CD14-positive monocyte (primary cell): Measurements from ENCODE around the gene TDP2. TPM values are rescaled to one million over a fixed set of nuclear protein-coding genes. Genes with fewer than 3 reads are reported as not detected.

Experiments
- DNase-seq, 3 donors: peaks; one replicate each; pipeline ENCODE4 v3.0.0-alpha.2; 2011 to 2022
- H2AFZ ChIP-seq: 2 replicates; pipeline ENCODE4 v1.6.0; 2012; ENCODE audit warnings: mild to moderate bottlenecking, low read depth, low read length, inconsistent platforms; ENCODE audit not compliant: insufficient read depth, poor library complexity, severe bottlenecking
- H3K27ac ChIP-seq, 2 donors: 1 replicate in 1 of 2; 2 replicates in 1 of 2; pipeline ENCODE4 v1.5.1; 2012 to 2013; ENCODE audit warnings: low read length in 2 of 2, control low read depth in 1 of 2, inconsistent platforms in 1 of 2, low read depth in 1 of 2, mild to moderate bottlenecking in 1 of 2
- H3K27me3 ChIP-seq, 2 donors: one replicate each; pipeline versions ENCODE4 v1.6.0 to v1.6.1; 2011 to 2013; ENCODE audit warnings: low read length in 2 of 2; ENCODE audit not compliant: control insufficient read depth in 2 of 2, insufficient read depth in 2 of 2
- H3K36me3 ChIP-seq, 2 donors: replicated peaks in 1 of 2; 1 replicate in 1 of 2; 2 replicates in 1 of 2; pipeline versions ENCODE4 v1.5.1 to v1.6.1; 2012 to 2013; ENCODE audit warnings: low read length in 2 of 2, control low read depth in 1 of 2, inconsistent platforms in 1 of 2, mild to moderate bottlenecking in 1 of 2; ENCODE audit not compliant: insufficient read depth in 2 of 2, control insufficient read depth in 1 of 2
- H3K4me1 ChIP-seq, 2 donors: 1 replicate in 1 of 2; 2 replicates in 1 of 2; pipeline versions ENCODE4 v1.5.1 to v1.6.1; 2012 to 2013; ENCODE audit warnings: low read length in 2 of 2, control low read depth in 1 of 2, inconsistent platforms in 1 of 2, mild to moderate bottlenecking in 1 of 2, moderate library complexity in 1 of 2; ENCODE audit not compliant: insufficient read depth in 2 of 2, control insufficient read depth in 1 of 2
- H3K4me2 ChIP-seq: replicated peaks from 2 replicates; pipeline ENCODE3; 2012; ENCODE audit warnings: low read length, moderate library complexity, mild to moderate bottlenecking; ENCODE audit not compliant: poor library complexity, severe bottlenecking; ENCODE audit errors: extremely low read depth
- H3K4me3 ChIP-seq, 3 experiments: fragments of 200-600 bp in 1 of 3; sonication (generic) in 1 of 3; replicated peaks in 1 of 3; 1 replicate in 2 of 3; 2 replicates in 1 of 3; pipeline ENCODE4 v1.5.1; 2011 to 2013; ENCODE audit warnings: low read length in 3 of 3, mild to moderate bottlenecking in 3 of 3, control low read depth in 2 of 3, low read depth in 2 of 3, inconsistent platforms in 1 of 3, moderate library complexity in 1 of 3
- H3K79me2 ChIP-seq: 2 replicates; pipeline ENCODE4 v1.6.0; 2012; ENCODE audit warnings: mild to moderate bottlenecking, control low read depth, inconsistent platforms, low read length, moderate library complexity; ENCODE audit not compliant: insufficient read depth
- H3K9ac ChIP-seq: 2 replicates; pipeline ENCODE4 v1.6.0; 2017; ENCODE audit warnings: low read length, mild to moderate bottlenecking; ENCODE audit not compliant: insufficient read depth, poor library complexity, severe bottlenecking
- H3K9me3 ChIP-seq, 2 donors: replicated peaks in 1 of 2; 1 replicate in 1 of 2; 2 replicates in 1 of 2; pipeline versions ENCODE4 v1.5.1 to v1.6.1; 2012 to 2013; ENCODE audit warnings: low read length in 2 of 2, control low read depth in 1 of 2; ENCODE audit not compliant: control insufficient read depth in 1 of 2, insufficient read depth in 1 of 2
- H4K20me1 ChIP-seq: 2 replicates; pipeline ENCODE4 v1.6.0; 2012; ENCODE audit warnings: mild to moderate bottlenecking, low read length, control low read depth, moderate library complexity; ENCODE audit not compliant: insufficient read depth
- H3K27ac Mint-ChIP-seq, 7 donors: one replicate each; pipeline ENCODE4 v1.8.0; 2020; ENCODE audit warnings: mild to moderate bottlenecking in 7 of 7, mixed read lengths in 7 of 7, moderate library complexity in 6 of 7, inconsistent platforms in 2 of 7
- H3K27me3 Mint-ChIP-seq, 3 donors: one replicate each; pipeline ENCODE4 v1.8.0; 2021 to 2022; ENCODE audit warnings: low read depth in 3 of 3, mild to moderate bottlenecking in 3 of 3, mixed read lengths in 3 of 3, moderate library complexity in 3 of 3, inconsistent platforms in 1 of 3
- H3K36me3 Mint-ChIP-seq, 2 donors: one replicate each; pipeline ENCODE4 v1.8.0; 2020; ENCODE audit warnings: mixed read lengths in 2 of 2, inconsistent platforms in 1 of 2, mild to moderate bottlenecking in 1 of 2
- H3K4me1 Mint-ChIP-seq: one replicate; pipeline ENCODE4 v1.8.0; 2020; ENCODE audit warnings: mild to moderate bottlenecking, mixed read lengths
- H3K4me3 Mint-ChIP-seq, 2 donors: one replicate each; pipeline ENCODE4 v1.8.0; 2020; ENCODE audit warnings: mild to moderate bottlenecking in 2 of 2, mixed read lengths in 2 of 2, moderate library complexity in 1 of 2
- H3K9me3 Mint-ChIP-seq, 7 donors: one replicate each; pipeline ENCODE4 v1.8.0; 2020 to 2022; ENCODE audit warnings: mixed read lengths in 7 of 7, mild to moderate bottlenecking in 6 of 7, moderate library complexity in 6 of 7, inconsistent platforms in 2 of 7
- WGBS: methylation state at CpG from one replicate; pipeline ENCODE4 v1.1.5; 2013; ENCODE audit warnings: missing lambda C conversion rate; ENCODE audit not compliant: insufficient coverage; 5-methylcytosine and 5-hydroxymethylcytosine counted together
- intact Hi-C, 2 donors: fragments of 100-400 bp; cut with micrococcal nuclease; formaldehyde crosslinking; loops; one replicate each; pipeline versions ENCODE4 v1.15.0 to v1.15.1; 2023
- polyA plus RNA-seq, 3 donors: library from polyadenylated mRNA; depleted of rRNA in 1 of 3; unstranded in 2 of 3; stranded (reverse) in 1 of 3; fragments of 300-500 nt in 2 of 3; fragments of >200 nt in 1 of 3; fragmentation: Illumina TruSeq in 2 of 3; gene quantifications; 1 replicate in 2 of 3; 2 replicates in 1 of 3; pipeline ENCODE4 v1.2.3, GENCODE V29; 2012 to 2021
- TF ChIP-seq, protein P1 (sequence below): fragments of 200-600 bp; IDR thresholded peaks from one replicate; pipeline ENCODE4 v1.8.0; 2022; ENCODE audit warnings: antibody characterized with exemption, mild to moderate bottlenecking

The TDP2 gene
- polyA plus RNA-seq, 3 donors = 21.0 to 24.2 (median 21.8) TPM

DNA sequence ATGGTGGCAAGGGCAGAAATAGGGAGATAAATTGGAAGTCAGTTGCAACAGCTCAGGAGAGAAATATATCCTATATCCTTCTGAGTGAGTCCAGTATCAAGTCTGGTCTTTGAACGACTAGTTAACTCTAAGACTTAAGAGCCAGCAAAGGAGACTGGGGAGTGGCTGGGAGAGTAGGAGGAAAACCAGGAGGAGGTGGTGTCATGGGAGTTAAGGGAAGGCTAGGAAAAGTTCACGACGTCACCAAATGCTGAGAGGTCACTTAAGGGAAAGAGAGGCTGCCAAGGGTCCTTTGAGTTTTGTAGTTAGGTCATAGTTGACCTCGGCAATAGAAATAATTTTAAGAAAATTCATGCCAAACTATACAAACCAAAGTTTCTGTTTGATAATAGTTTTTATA, 25.3 kb upstream of the TDP2 start:
- Mint-ChIP-seq H3K9me3 (no peaks in the 10 kb centered on the region), H3K27me3 (no peaks in the 10 kb centered on the region), H3K36me3 (peaks cover 0 to 6% of the 10 kb centered on the region in 2 donors), H3K27ac (no peak overlapping the region), H3K4me3 (no peak overlapping the region), H3K4me1 (peaks cover 3% of the 10 kb centered on the region)
- Histone ChIP-seq H3K9me3 (no peaks in the 10 kb centered on the region), H3K9ac (no peak overlapping the region), H4K20me1 (no peaks in the 10 kb centered on the region), H3K4me1 (peaks cover 1 to 2% of the 10 kb centered on the region in 2 donors), H3K4me3 (no peak overlapping the region), H3K27ac (no peak overlapping the region), H3K4me2 (no peak overlapping the region), H3K27me3 (no peaks in the 10 kb centered on the region), H2AFZ (no peak overlapping the region), H3K79me2 (no peaks in the 10 kb centered on the region), H3K36me3 (no peaks in the 10 kb centered on the region)
- no peak for DNase-seq
- intact Hi-C loops = loop anchor here in 1 of 2 donors (10.0 kb wide), 1 partner anchor 257 kb away; no protein-coding TSS in a partner anchor
- 100% methylated on average over 1 of the region's 4 CpGs for WGBS
- TF ChIP-seq, protein P1, sequence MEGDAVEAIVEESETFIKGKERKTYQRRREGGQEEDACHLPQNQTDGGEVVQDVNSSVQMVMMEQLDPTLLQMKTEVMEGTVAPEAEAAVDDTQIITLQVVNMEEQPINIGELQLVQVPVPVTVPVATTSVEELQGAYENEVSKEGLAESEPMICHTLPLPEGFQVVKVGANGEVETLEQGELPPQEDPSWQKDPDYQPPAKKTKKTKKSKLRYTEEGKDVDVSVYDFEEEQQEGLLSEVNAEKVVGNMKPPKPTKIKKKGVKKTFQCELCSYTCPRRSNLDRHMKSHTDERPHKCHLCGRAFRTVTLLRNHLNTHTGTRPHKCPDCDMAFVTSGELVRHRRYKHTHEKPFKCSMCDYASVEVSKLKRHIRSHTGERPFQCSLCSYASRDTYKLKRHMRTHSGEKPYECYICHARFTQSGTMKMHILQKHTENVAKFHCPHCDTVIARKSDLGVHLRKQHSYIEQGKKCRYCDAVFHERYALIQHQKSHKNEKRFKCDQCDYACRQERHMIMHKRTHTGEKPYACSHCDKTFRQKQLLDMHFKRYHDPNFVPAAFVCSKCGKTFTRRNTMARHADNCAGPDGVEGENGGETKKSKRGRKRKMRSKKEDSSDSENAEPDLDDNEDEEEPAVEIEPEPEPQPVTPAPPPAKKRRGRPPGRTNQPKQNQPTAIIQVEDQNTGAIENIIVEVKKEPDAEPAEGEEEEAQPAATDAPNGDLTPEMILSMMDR = no peak

- no peak overlapping the region for H3K27ac ChIP-seq
- H3K4me3 ChIP-seq = no peak overlapping the region
- no peak overlapping the region for H3K27ac Mint-ChIP-seq
- no peaks in the 10 kb centered on the region for H3K27me3 ChIP-seq
- DNase-seq = no peak
- no peaks in the 10 kb centered on the region for H3K9me3 ChIP-seq
- no peaks in the 10 kb centered on the region for H3K36me3 ChIP-seq
- TF ChIP-seq, protein P1 = no peak
- peaks cover 8% of the 10 kb centered on the region for H3K4me1 Mint-ChIP-seq
- H3K9me3 Mint-ChIP-seq = no peaks in the 10 kb centered on the region
- peaks cover 6 to 7% of the 10 kb centered on the region in 2 donors for H3K4me1 ChIP-seq
- intact Hi-C loops = loop anchor here in 1 of 2 donors (10.0 kb wide), 1 partner anchor 257 kb away; no protein-coding TSS in a partner anchor
- peaks cover 0 to 6% of the 10 kb centered on the region in 2 donors for H3K36me3 Mint-ChIP-seq
- H3K9ac ChIP-seq = no peak overlapping the region
- no peak overlapping the region for H3K4me2 ChIP-seq
- H3K79me2 ChIP-seq = no peaks in the 10 kb centered on the region
- H3K27me3 Mint-ChIP-seq = no peaks in the 10 kb centered on the region
- 95% methylated on average over 3 of the region's 3 CpGs for WGBS
- no peak overlapping the region for H3K4me3 Mint-ChIP-seq
- H4K20me1 ChIP-seq = no peaks in the 10 kb centered on the region
- H2AFZ ChIP-seq = no peak overlapping the region
These were observed 24.9 kb upstream of the TDP2 start for GRCh38 chr6:24691550-24691949.
